DND-41 (cell line): ENCODE measurements around the gene MINDY4.

Experiments
- ATAC-seq: fragments of 200-7000 bp; cut with Tn5 transposase; 3 replicates; pipeline ENCODE4 v1.9.1; 2021; ENCODE audit warnings: low read depth; ENCODE audit not compliant: insufficient read depth
- DNase-seq: peaks from one replicate; pipeline ENCODE4 v3.0.0-alpha.2; 2020
- H2AFZ ChIP-seq: 2 replicates; pipeline ENCODE4 v1.6.0; 2012; ENCODE audit warnings: low read depth, low read length
- H3K27ac ChIP-seq: 2 replicates; pipeline ENCODE4 v1.5.1; 2012; ENCODE audit warnings: low read length, inconsistent platforms
- H3K27me3 ChIP-seq: fragments of 200-600 bp; sonication (generic); 2 replicates; pipeline ENCODE4 v1.6.0; 2012; ENCODE audit warnings: low read length, mild to moderate bottlenecking, inconsistent platforms; ENCODE audit not compliant: insufficient read depth, poor library complexity
- H3K36me3 ChIP-seq: 2 replicates; pipeline ENCODE4 v1.5.1; 2012; ENCODE audit warnings: low read length, inconsistent platforms; ENCODE audit not compliant: insufficient read depth
- H3K4me1 ChIP-seq: 2 replicates; pipeline ENCODE4 v1.5.1; 2012; ENCODE audit warnings: mild to moderate bottlenecking, low read length; ENCODE audit not compliant: insufficient read depth
- H3K4me2 ChIP-seq: 2 replicates; pipeline ENCODE4 v1.6.0; 2012; ENCODE audit warnings: mild to moderate bottlenecking, moderate library complexity, low read length, inconsistent platforms; ENCODE audit not compliant: insufficient read depth
- H3K4me3 ChIP-seq, 2 experiments: fragments of 200-600 bp in 1 of 2; shearing (Covaris generic) in 1 of 2; 2 replicates each; pipeline ENCODE4 v1.5.1; 2012 to 2016; ENCODE audit warnings: inconsistent platforms in 2 of 2, low read length in 2 of 2, mild to moderate bottlenecking in 2 of 2, low read depth in 1 of 2, moderate library complexity in 1 of 2
- H3K79me2 ChIP-seq: 2 replicates; pipeline ENCODE4 v1.6.0; 2012; ENCODE audit warnings: low read length, inconsistent platforms; ENCODE audit not compliant: insufficient read depth
- H3K9ac ChIP-seq: 2 replicates; pipeline ENCODE4 v1.6.0; 2012; ENCODE audit warnings: low read depth, mild to moderate bottlenecking, inconsistent platforms, low read length, moderate library complexity
- H3K9me3 ChIP-seq: 2 replicates; pipeline ENCODE4 v1.5.1; 2012; ENCODE audit warnings: low read length, moderate library complexity, mild to moderate bottlenecking, inconsistent platforms; ENCODE audit not compliant: insufficient read depth, severe bottlenecking
- H4K20me1 ChIP-seq: 2 replicates; pipeline ENCODE4 v1.6.0; 2012; ENCODE audit warnings: low read length; ENCODE audit not compliant: insufficient read depth
- EZH2 ChIP-seq: IDR thresholded peaks from 3 replicates; pipeline ENCODE4 v1.6.1; 2012; ENCODE audit warnings: borderline replicate concordance, low read depth, mild to moderate bottlenecking, moderate library complexity, low read length, inconsistent platforms; ENCODE audit not compliant: severe bottlenecking
- TF ChIP-seq, protein P1 (sequence below): IDR thresholded peaks from 2 replicates; pipeline ENCODE4 v1.5.1; 2012; ENCODE audit warnings: borderline replicate concordance, low read length, moderate library complexity, mild to moderate bottlenecking; ENCODE audit not compliant: poor library complexity, severe bottlenecking; ENCODE audit errors: extremely low read depth

MINDY4 gene

DNA sequence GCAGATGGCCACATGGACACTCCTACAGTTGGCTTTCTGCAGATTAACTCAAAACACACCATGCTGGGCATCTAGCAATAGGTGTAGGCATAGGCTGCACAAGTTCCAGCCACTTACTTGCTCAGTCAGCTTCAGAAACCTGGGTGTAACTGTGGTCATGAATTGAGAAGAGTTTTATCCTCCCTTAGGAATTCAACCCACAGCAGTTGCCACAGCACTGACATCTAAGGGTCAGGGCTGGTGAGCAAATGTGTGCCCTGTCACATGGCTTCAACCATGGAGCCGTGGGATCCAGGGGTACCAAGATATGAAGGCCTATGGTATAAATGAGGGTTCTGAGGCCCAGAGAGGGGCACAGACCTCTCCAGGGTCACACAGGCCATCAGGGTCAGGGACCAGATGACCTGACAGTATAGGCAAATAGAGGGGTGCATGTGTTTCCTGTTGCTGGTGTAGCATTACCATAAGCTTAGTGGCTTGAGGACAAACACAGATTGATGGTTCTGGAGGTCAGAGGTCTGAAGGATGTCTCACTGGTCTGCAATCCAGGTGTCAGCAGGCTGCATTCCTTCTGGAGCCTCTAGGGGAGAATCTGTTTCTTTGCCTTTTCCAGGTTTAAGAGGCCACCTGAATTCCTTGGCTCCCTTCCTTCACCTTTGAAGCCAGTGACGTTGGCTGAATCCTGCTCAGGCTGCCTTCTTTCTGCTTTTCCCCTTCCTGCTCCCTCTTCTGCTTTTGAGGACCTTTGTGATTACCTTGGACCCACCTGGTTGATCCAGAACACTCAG, 24.1 kb downstream of the MINDY4 start:
- peaks cover 8% of the 10 kb centered on the region; the same call in 1 of the 2 replicates for H3K36me3 ChIP-seq
- H3K79me2 ChIP-seq, result no peaks in the 10 kb centered on the region
- no peak overlapping the region for H2AFZ ChIP-seq
- DNase-seq (no peak), ATAC-seq (no peak)
- H3K4me3 ChIP-seq, result no peak overlapping the region
- TF ChIP-seq EZH2, result no peak
- TF ChIP-seq, protein P1, sequence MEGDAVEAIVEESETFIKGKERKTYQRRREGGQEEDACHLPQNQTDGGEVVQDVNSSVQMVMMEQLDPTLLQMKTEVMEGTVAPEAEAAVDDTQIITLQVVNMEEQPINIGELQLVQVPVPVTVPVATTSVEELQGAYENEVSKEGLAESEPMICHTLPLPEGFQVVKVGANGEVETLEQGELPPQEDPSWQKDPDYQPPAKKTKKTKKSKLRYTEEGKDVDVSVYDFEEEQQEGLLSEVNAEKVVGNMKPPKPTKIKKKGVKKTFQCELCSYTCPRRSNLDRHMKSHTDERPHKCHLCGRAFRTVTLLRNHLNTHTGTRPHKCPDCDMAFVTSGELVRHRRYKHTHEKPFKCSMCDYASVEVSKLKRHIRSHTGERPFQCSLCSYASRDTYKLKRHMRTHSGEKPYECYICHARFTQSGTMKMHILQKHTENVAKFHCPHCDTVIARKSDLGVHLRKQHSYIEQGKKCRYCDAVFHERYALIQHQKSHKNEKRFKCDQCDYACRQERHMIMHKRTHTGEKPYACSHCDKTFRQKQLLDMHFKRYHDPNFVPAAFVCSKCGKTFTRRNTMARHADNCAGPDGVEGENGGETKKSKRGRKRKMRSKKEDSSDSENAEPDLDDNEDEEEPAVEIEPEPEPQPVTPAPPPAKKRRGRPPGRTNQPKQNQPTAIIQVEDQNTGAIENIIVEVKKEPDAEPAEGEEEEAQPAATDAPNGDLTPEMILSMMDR, result no peak
- peaks cover 38% of the 10 kb centered on the region for H3K4me1 ChIP-seq
- H3K4me2 ChIP-seq, result no peak overlapping the region
- peak overlapping the region; percentile 62 for H3K27ac ChIP-seq
- H3K27me3 ChIP-seq, result no peaks in the 10 kb centered on the region
- H3K9ac ChIP-seq, result no peak overlapping the region
- no peaks in the 10 kb centered on the region for H3K9me3 ChIP-seq
- H4K20me1 ChIP-seq, result peaks cover 10% of the 10 kb centered on the region; the same call in 1 of the 2 replicates

DNA sequence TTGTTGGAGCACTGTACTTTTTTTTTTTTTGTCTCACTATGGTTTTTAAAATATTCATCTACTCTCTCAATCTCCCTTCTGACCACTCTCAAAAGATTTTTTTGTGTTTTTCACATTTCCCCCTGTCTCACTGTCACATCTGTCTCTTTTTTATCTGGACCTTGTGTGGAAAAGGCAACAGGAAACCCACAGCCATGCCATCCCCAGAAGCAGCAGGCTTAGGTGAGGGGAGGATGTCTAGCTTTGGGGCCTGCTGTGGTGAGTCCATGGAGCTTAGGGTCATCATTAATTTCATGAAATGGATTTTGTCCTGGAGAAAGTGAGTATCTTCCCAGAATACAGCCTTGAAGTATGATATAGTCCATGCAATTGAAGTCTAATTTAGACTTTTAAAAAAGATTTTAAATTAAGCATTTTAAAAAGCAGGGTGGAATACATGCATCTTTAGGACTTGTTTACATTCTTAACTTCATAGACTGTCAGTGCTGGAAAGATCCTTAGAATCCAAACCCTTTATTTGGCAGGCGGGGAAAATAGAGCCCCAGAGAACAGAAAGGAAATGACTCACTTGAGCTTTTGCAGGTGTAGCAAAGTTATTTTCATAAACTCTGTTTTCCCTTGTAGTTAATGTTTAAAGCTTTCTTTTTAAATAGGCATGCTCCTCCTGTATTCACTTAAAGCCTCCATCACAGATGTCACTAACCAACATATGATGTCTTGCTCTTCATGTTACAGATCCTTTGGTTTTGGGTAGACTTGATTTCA, 25.1 kb downstream of the MINDY4 start:
- ATAC-seq (peak; percentile 62), DNase-seq (peak; percentile 22)
- H3K4me3 ChIP-seq, result no peak overlapping the region
- H4K20me1 ChIP-seq, result peaks cover 12% of the 10 kb centered on the region; the same call in 1 of the 2 replicates
- H3K27ac ChIP-seq, result peak overlapping the region; percentile 62
- TF ChIP-seq, protein P1, result no peak
- no peak for TF ChIP-seq EZH2
- H3K9ac ChIP-seq, result 0 out of 2 replicates have a peak overlapping the region, but pooled peaks have one; percentile 5
- no peaks in the 10 kb centered on the region for H3K79me2 ChIP-seq
- H3K4me1 ChIP-seq, result peaks cover 47% of the 10 kb centered on the region
- H3K27me3 ChIP-seq, result no peaks in the 10 kb centered on the region
- H2AFZ ChIP-seq, result no peak overlapping the region
- no peaks in the 10 kb centered on the region for H3K9me3 ChIP-seq
- H3K36me3 ChIP-seq, result peaks cover 5% of the 10 kb centered on the region; the same call in 1 of the 2 replicates
- peak overlapping the region; percentile 12; the same call in 1 of the 2 replicates for H3K4me2 ChIP-seq

DNA sequence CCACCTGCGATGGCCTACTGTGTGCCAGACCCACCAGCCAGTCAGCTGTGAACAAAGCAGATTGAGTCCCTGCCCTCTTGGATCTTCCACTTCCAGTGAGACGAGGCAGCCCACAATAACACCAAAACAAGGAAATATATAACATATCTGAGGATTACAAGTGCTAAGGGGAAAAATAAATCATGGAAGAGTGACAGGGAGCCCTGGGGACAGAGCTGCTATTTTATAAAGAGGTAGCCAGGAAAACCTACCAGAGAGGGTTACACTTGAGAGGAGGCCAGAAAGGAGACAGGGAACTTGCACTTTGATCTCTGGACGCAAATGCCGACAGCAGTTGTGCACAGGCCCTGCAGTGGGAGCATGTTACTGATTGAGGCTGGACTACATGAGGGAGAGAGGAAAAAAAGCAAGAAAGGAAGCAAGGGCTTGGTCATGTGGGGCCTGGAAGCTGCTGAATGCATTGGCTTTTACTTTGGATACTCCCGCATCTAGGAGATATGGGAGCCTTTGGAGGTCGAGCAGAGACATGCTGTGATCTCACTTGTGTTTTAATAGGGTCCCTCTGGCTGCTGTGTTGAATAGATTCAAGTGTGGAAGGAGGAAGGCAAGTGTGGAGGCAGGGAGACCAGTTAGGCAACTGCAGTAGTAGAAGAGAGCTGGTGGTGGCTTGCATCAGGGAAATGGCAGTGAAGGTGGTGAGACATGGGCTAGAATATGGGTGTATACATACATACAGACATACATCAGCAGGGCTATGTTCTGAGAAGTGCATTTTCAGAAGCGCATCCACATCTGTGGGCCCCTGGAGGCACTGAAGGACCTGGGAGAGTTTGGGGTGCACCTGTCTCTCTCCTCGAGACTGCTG, 26.2 kb downstream of the MINDY4 start:
- no peak overlapping the region for H2AFZ ChIP-seq
- H3K27ac ChIP-seq, result peak overlapping the region; percentile 62
- peaks cover 12% of the 10 kb centered on the region; the same call in 1 of the 2 replicates for H4K20me1 ChIP-seq
- H3K9me3 ChIP-seq, result no peaks in the 10 kb centered on the region
- H3K4me2 ChIP-seq, result no peak overlapping the region
- DNase-seq, result no peak
- TF ChIP-seq EZH2, result no peak
- TF ChIP-seq, protein P1, result no peak
- peaks cover 53% of the 10 kb centered on the region for H3K4me1 ChIP-seq
- H3K36me3 ChIP-seq, result peaks cover 3% of the 10 kb centered on the region; the same call in 1 of the 2 replicates
- H3K79me2 ChIP-seq, result no peaks in the 10 kb centered on the region
- no peaks in the 10 kb centered on the region for H3K27me3 ChIP-seq
- H3K9ac ChIP-seq, result no peak overlapping the region
- no peak for ATAC-seq
- H3K4me3 ChIP-seq, result no peak overlapping the region
